Ureter (tissue), 1 donor: Measurements from ENCODE around the gene ACSS2. TPM values are rescaled to one million over a fixed set of nuclear protein-coding genes. Genes with fewer than 3 reads are reported as not detected.

Experiments
- DNase-seq: peaks from one replicate; pipeline ENCODE4 v3.0.0-alpha.2; 2020; ENCODE audit warnings: low spot score
- total RNA-seq: library from RNA; stranded (reverse); gene quantifications from one replicate; pipeline ENCODE4 v1.2.4, GENCODE V29; 2023
- donor health status: DM: yes; HTN: yes; CAD: no.

Gene ACSS2, protein sequence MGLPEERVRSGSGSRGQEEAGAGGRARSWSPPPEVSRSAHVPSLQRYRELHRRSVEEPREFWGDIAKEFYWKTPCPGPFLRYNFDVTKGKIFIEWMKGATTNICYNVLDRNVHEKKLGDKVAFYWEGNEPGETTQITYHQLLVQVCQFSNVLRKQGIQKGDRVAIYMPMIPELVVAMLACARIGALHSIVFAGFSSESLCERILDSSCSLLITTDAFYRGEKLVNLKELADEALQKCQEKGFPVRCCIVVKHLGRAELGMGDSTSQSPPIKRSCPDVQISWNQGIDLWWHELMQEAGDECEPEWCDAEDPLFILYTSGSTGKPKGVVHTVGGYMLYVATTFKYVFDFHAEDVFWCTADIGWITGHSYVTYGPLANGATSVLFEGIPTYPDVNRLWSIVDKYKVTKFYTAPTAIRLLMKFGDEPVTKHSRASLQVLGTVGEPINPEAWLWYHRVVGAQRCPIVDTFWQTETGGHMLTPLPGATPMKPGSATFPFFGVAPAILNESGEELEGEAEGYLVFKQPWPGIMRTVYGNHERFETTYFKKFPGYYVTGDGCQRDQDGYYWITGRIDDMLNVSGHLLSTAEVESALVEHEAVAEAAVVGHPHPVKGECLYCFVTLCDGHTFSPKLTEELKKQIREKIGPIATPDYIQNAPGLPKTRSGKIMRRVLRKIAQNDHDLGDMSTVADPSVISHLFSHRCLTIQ
- total RNA-seq, result 45.8 TPM

DNA sequence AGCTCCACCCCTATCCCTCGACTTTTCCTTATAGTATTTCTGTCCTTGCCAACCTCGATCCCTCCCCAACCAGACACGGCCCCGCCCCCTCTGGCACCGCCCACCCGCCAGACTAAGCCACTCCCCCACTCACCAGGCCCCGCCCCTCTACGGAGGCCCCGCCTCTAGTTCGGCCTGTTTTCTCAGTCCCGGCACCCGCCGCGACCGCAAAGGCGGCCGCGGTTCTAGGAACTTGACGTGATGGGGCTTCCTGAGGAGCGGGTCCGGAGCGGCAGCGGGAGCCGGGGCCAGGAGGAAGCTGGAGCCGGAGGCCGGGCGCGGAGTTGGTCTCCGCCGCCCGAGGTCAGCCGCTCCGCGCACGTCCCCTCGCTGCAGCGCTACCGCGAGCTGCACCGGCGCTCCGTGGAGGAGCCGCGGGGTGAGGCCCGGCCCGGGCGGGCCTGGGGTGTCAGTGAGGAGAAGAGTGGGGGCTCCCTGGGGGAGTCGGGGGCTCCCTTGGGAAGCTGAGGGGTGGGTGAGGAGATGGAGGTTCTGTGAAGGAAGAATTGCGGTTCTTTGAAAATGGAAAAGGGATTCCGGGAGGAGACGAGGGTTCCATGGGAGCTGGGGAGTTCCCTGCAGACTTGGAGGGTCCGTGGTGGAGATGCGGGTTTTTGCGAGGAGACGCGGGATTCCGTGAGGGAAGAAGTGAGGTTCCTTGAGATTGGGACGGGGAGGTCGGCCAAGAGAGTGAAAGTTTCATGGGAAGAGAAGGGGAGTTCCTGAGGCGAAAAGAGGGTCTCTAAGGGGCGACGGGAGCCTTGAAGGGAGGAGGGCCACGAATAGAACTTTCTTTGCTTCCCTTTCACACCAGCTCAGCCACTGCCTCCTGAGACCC lies at the start of gene ACSS2:
ACSS2 (plus strand) TSS at position 207 of the 877 bp plus-strand sequence; CDS start at position 241, 34 bp downstream.
- DNase-seq, result peak; percentile 100

DNA sequence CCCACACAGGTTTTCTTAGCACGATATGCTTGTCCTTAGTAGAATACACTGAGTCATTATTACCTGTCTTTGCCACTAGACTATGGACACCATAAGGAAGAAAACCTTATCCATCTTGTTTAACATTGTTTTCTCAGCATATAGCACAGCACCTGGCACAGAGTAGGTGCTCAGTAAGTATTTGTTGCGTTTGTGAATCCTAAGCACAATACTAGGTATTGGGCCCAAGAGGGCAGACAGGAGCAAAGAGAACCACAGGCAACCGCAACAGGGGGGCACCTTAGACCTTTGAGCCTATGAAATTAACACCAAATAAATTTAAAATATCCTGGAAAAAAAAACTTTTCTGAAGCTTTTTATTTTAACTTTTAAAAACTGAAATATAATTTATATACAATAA lies 47.2 kb upstream of the ACSS2 start:
- no peak for DNase-seq

DNA sequence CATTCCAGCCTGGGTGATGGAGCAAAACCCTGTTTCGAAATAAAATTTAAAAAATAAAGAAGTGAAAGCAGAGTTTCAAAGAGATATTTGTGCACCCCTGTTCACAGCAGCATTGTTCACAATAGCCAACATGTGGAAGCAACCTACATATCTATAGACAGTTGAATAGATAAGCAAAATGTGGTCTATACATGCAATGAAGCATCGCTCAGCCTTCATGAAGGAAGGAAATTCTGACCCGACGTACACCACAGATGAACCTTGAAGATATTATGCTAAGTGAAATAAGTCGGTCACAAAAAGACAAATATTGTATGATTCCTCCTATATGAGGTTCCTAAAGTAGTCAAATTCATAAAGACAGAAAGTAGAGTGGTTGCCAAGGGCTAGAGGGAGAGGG lies 44.5 kb upstream of the ACSS2 start:
- no peak for DNase-seq

- no peak for DNase-seq
Observed at GRCh38 chr20:34834459-34834893, 41.9 kb upstream of the ACSS2 start.

DNA sequence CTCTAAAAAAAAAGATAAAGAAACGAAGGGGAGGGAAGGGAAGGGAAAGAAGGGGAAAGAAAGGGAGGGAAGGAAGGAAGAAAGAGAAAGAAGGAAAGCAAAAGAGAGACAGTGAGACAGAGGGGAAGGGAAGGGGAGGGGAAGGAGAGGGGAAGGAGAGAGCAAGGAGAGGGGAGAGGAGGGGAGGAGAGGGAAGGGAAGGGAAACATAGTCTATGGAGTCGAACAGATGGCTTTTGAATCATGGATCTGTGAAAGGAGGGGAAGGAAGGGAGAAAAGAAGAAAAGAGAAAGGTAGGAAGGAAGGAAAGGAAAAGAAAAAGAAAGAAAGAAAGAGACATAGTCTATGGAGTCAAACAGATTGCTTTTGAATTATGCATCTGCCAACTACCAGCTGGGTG lies 34.3 kb upstream of the ACSS2 start:
- no peak for DNase-seq

DNA sequence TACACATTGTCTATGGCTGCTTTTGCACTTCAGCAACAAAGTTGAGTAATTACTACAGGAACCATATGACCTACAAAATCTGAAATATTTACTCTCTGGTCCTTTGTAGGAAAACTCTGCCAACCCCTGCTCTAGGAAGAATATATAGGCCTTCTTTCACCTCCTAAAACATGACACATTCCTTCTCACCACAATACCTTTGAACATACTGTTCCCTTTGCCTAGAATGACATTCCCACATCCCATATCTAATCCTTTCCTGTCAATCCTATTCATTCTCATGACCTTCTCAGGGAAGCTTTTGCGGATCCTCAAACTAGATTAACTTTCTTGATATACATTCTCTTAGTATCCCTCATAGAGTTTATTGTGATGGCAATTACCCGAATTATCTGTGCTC lies 33.0 kb upstream of the ACSS2 start:
- DNase-seq, result no peak

GRCh38 chr20:34848597-34848996 lies 27.8 kb upstream of the ACSS2 start:
- DNase-seq, result no peak

- no peak for DNase-seq
Observed at GRCh38 chr20:34849778-34850177, 26.6 kb upstream of the ACSS2 start.

- no peak for DNase-seq
Observed at GRCh38 chr20:34850969-34851368, 25.4 kb upstream of the ACSS2 start.

- DNase-seq, result no peak
Observed at GRCh38 chr20:34852298-34852697, 24.1 kb upstream of the ACSS2 start.

- no peak for DNase-seq
Observed at GRCh38 chr20:34859367-34859766, 17.0 kb upstream of the ACSS2 start.

DNA sequence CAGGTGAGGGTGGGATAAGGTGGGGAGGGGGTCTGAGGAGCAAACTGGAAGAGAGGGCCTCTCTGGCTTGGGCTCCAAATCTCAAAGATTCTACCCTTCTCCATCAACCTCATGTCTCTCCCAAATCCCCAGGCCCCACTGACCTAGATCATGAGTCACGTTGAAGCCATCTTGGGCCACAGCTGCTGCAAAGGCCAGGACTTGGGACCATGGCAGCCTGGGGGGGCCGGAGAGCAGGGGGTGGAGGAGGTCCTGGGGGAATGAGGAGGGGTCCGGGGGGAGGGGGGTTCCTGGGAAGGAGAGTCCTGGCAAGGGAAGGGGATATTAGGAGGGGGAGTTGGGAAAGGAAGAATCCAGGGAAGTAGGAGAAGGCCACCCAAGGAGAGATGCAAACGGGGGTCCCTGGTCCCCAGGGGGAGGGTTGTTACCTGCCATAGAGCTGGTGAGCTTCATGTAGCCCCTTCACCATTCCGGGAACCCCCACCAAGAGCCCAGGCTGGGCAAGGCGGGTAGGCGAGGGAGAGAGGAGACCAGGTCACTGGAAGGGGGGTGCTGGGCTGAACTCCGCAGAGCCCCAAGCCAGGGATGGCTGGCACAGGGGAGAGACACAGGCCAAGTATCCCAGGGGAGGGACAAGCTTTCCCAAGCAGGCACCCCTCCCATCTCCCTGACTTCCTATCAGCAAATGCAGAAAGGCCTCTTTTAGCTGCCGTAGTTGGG lies 16.4 kb upstream of the ACSS2 start:
- no peak for DNase-seq

DNA sequence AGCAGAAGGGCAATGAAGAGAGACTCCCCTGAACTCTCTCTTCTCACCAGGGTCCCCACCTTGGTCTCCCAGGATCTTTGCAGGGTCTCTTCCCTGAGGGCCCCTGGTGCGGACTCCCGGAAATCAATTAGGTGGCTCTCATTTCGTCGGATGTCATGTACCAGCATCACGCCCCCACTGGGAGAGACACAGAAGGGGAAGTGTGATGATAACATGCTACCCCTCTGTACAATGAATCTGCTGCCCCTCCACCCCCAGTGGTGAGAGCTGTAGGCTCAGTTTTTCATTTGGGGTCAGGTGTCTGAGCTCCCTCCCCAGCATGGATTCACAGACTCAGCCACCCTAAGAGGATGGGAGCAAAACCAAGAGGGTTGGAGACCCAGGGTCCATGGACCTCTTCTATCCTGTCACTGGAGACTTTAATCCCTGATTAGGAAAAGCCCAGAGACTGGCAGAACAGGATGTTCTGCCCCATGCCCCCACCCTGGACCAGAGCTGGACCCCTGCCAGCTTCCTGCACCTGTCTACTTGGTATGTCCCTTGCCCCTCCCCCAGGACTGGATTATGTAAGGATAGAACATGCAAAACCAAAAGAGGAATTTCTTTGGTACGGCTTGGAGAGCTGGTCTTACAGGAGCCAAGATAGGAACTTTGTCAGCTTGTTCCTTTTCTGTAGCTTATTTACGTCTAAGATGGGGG lies 14.9 kb upstream of the ACSS2 start:
- DNase-seq, result no peak

- DNase-seq, result no peak
Observed at GRCh38 chr20:34862724-34863123, 13.7 kb upstream of the ACSS2 start.

- no peak for DNase-seq
Observed at GRCh38 chr20:34863421-34863965, 12.9 kb upstream of the ACSS2 start.

DNA sequence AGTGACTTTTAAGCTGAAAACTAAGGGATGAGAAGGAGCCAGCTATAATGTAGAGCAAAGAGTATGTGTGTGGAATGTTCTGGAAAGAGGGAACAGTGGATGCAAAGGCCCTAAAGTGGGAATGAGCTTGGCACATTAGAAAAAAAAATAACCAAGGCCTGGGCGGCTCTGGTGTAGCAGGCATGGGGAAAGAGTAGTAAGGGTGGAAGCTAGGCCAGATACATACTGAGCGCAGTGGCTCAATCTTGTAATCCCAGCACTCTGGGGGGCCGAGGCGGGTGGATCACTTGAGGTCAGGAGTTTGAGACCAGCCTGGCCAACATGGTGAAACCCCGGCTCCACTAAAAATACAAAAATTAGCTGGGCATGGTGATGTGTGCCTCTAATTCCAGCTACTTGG lies 12.2 kb upstream of the ACSS2 start:
- no peak for DNase-seq

GRCh38 chr20:34871320-34871926 lies 5.0 kb upstream of the ACSS2 start:
- no peak for DNase-seq

GRCh38 chr20:34871966-34872621 lies 4.3 kb upstream of the ACSS2 start:
- no peak for DNase-seq

DNA sequence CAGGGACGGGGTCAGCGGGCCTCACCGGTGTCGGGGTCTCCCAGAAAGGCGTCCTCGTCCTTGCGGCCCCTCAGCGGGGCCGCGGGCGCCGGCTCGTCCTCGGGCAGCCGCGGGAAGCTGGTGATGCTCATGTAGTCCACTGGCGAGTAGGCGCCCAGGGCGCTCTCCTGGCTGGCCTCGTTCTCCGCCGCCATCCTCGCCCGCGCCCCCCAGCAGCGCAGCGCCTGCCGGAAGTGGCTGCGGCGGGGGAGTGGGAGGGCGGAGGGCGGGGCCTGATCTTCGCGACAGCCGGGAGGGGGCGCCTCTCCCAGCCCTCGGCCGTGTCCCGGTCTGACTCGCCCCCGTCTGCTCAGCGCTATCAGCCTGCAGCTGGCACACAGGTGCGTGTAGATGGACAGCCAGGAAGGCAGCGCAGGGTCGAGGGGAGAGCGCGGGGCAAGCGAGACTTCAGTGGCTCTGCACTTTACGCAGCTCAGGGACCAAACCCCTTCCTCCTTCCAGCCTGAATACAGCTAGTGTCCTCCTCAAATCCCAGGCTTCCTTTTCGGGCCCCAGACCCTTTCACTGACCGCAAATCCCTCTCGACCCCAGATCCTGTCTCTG lies 3.7 kb upstream of the ACSS2 start, which contains the start of gene GGT7:
GGT7 (minus strand) TSS at position 235 of the 603 bp plus-strand sequence; CDS start at position 194, 41 bp downstream.
- peak; percentile 86 for DNase-seq
